SH-SY5Y (cell line): ENCODE results near the gene TMEM131.

ENCODE experiments used
- GATA2 ChIP-seq: IDR thresholded peaks from 2 replicates; pipeline ENCODE4 v1.6.1; 2011; ENCODE audit warnings: mild to moderate bottlenecking, low read depth, low read length
- GATA3 ChIP-seq: IDR thresholded peaks from 2 replicates; pipeline ENCODE4 v1.6.1; 2011; ENCODE audit warnings: low read depth, mild to moderate bottlenecking, low read length, moderate library complexity

The TMEM131 gene

GRCh38 chr2:97983698-97984097, 12.1 kb downstream of the TMEM131 start:
- TF ChIP-seq GATA2: no peak

- TF ChIP-seq GATA3 (no peak), GATA2 (no peak)
Observed at GRCh38 chr2:97983134-97983533, 12.6 kb downstream of the TMEM131 start.

GRCh38 chr2:97982621-97983020, 13.1 kb downstream of the TMEM131 start:
- TF ChIP-seq GATA3 (no peak), GATA2 (no peak)

- no peak for TF ChIP-seq GATA3
- no peak for TF ChIP-seq GATA2
Observed at GRCh38 chr2:97981961-97982360, 13.8 kb downstream of the TMEM131 start.

GRCh38 chr2:97979904-97980303, 15.8 kb downstream of the TMEM131 start:
- TF ChIP-seq GATA2 (no peak), GATA3 (no peak)

- TF ChIP-seq GATA3 (no peak), GATA2 (no peak)
Observed at GRCh38 chr2:97974471-97974870, 21.3 kb downstream of the TMEM131 start.

- TF ChIP-seq GATA3: no peak
- TF ChIP-seq GATA2: no peak
Observed at GRCh38 chr2:97970293-97971060, 25.3 kb downstream of the TMEM131 start.

GRCh38 chr2:97969081-97970067, 26.4 kb downstream of the TMEM131 start:
- TF ChIP-seq GATA2 (no peak), GATA3 (no peak)

GRCh38 chr2:97967931-97968627, 27.7 kb downstream of the TMEM131 start:
- TF ChIP-seq GATA3 (no peak), GATA2 (no peak)

GRCh38 chr2:97967216-97967592, 28.5 kb downstream of the TMEM131 start:
- TF ChIP-seq GATA3: no peak
- TF ChIP-seq GATA2: no peak

GRCh38 chr2:97966545-97967215, 29.1 kb downstream of the TMEM131 start:
- TF ChIP-seq GATA3: no peak
- TF ChIP-seq GATA2: no peak

- no peak for TF ChIP-seq GATA2
- TF ChIP-seq GATA3: no peak
Observed at GRCh38 chr2:97965116-97965515, 30.6 kb downstream of the TMEM131 start.

GRCh38 chr2:97963880-97964279, 31.9 kb downstream of the TMEM131 start:
- TF ChIP-seq GATA2: no peak
- TF ChIP-seq GATA3: no peak

- TF ChIP-seq GATA3 (no peak), GATA2 (no peak)
Observed at GRCh38 chr2:97963079-97963406, 32.7 kb downstream of the TMEM131 start.

- TF ChIP-seq GATA2 (no peak), GATA3 (no peak)
Observed at GRCh38 chr2:97961534-97961933, 34.2 kb downstream of the TMEM131 start.
